GM12872 (cell line): ENCODE data around the gene MOV10L1.

Experiments used
- TF ChIP-seq, protein P1 (sequence below): IDR thresholded peaks from 3 replicates; pipeline ENCODE4 v1.5.1; 2011; ENCODE audit warnings: low read depth, mild to moderate bottlenecking, low read length, moderate library complexity; ENCODE audit not compliant: insufficient read depth

The MOV10L1 gene

DNA sequence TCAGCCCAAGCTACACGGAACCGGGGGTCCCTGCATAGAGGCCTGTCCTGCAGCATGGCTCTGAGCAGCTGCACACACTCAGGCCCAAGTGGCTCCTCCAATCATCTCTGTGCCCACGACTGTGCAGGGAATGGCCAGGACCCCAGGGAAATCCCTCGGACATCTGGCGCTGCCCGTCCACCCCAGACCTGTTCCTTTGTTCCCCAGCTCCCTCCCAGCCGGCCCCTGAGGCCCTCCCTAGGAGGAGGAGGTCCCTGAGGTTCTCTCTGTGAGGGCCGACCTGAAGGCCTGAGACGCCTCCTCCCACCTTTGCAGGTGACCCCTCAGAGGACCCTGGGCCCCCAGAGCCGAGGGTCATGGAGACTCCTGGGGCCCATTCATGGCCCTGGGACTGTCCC lies 5.7 kb upstream of the MOV10L1 start:
- TF ChIP-seq, protein P1, sequence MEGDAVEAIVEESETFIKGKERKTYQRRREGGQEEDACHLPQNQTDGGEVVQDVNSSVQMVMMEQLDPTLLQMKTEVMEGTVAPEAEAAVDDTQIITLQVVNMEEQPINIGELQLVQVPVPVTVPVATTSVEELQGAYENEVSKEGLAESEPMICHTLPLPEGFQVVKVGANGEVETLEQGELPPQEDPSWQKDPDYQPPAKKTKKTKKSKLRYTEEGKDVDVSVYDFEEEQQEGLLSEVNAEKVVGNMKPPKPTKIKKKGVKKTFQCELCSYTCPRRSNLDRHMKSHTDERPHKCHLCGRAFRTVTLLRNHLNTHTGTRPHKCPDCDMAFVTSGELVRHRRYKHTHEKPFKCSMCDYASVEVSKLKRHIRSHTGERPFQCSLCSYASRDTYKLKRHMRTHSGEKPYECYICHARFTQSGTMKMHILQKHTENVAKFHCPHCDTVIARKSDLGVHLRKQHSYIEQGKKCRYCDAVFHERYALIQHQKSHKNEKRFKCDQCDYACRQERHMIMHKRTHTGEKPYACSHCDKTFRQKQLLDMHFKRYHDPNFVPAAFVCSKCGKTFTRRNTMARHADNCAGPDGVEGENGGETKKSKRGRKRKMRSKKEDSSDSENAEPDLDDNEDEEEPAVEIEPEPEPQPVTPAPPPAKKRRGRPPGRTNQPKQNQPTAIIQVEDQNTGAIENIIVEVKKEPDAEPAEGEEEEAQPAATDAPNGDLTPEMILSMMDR, result no peak

DNA sequence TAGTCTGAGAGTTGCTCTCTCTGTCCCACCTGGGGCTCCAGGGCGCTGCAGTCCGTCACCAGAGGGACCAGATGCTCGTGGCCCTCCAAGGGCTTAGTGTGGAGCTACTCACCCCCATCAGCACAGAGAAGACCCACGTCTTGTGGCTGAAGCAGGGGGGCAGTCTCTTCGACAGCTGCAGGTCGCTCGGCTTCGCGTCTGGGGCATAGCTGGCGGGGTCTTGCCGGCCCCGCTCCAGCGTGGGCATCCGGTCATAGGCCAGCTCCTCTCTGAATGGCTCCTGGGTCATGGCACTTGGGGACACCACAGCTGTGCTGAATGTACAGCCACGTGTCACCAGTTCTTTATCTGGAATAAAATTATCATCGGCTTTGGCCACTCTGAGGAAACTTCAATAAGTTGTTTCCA lies 5.2 kb upstream of the MOV10L1 start:
- TF ChIP-seq, protein P1, result no peak

DNA sequence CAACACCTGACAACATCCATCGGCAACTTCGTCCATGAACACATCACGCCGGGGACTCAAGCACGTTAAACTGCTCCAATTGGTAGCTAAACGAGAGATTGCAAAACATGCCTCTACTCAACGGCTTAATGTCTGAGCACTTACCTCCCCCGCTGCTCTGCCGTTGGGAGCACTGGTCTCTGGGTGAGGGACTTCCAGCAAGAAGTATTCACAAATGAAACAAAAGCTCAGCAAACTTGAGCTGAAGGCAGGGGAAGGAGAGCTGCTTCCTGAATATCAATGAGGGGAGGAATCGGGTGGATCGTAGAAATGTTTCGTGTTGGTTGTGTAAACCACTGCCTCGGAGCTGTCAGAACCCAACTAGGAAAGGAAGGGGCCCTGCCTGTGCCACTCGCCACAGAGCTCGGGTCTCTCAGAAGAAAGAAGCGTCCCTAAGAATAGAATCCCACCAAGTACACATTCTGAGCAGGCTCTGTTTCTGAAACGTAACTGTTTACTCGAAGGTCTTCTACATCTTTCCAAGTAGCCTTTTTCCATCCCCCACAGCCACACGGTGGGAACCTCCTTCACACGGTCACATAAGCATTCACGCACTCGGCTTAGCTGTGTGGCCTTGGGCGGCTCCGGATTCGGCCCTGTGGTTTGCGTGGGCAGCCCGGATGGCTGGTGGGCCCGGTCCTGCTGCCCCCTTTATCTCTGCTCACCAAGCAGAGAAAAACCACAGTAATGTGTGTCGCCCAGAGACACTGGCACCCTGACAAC lies 4.4 kb upstream of the MOV10L1 start, which contains the start of gene MLC1:
Gene MLC1, minus strand, starts transcription at position 216 of the 762 bp plus-strand sequence. CDS start 524 bp downstream, outside the sequence.
- TF ChIP-seq, protein P1, result no peak

DNA sequence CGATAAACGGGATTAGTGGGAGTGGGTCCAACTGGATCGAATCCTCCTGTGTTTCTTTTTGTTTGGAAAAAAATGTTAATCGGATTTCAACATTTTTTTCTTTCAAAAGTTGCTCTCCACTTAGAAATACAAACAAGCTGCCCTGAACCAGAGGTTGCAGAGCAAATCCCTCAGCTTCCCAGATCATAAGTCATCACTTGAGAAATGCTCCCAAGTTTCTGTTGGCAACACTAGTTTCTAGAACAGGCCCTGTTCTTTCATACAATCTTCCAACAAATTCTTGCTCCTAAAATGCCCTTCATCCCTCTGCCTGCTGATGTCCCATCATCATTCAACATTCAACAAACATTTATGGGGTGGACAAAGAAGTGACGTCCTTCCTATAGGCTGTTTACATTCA lies 3.3 kb upstream of the MOV10L1 start:
- TF ChIP-seq, protein P1, result no peak

DNA sequence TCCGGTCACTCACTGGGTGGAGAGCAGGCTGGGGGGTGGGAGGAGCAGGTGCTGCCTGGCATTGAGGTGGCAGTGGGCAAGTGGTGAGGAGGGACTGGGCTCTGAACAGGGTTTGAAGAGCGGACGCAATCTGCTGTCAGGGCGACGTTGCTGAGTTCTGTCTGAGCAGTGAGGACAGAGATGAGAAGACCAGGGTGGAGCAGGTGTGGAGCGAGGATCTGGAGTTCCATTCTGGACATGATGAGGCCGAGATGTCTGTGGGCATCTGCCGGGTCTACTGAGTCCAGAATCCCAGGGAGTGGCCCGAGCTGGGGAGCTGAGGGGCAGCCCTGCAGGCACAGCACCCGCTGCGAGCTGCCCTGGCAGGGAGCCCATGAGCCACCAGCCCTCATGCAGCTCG lies 2.2 kb upstream of the MOV10L1 start:
- TF ChIP-seq, protein P1, result no peak

DNA sequence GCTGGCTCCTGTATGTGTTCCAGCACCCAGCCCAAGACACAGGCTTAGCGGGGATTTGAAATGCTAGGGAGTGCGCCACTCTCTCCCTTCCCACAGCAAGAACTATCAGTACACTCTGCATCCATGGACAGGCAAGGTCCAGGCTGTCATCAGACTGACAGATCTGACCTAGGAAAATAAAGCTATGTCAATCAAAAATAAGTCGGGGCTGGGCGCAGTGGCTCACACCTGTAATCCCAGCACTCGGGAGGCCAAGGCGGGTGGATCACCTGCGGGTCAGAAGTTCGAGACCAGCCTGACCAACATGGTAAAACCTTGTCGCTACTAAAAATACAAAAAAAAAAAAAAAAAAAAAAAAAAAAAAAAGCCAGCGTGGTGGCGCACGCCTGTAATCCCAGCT lies 1.7 kb upstream of the MOV10L1 start:
- TF ChIP-seq, protein P1, result no peak

DNA sequence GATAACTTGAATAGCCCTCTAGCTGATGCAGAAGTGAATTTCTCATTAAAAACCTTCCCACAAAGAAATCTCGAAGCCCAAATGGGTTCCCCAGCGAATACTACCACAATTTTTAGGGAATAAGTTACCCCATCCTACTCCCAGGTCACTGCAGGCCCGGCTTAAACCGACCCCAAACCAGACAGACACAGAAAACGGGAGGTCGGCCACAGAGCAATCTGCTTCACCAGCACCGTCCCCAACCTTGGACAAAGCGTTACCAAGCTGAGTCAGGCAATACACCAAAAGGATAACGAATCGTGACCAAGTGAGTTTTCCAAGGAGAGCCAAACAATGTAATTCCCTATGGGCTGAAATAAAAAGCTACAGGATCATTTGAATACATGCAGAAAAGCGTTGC lies 575 bp upstream of the MOV10L1 start:
- TF ChIP-seq, protein P1, result no peak

DNA sequence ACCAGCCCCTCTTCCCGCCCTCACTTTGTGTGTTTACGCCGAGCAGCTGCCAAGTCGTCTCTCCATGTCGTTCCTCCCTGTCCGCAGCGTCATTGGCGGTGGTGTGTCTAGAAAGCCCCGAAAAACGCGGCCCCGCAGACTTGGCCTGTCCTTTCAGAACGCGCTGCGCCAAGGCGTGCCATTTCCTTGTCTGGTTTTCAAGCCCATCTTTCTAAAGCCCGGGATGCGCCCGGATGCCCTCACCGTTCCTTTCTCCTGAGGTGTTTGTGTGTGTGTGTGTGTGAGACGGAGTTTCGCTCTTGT lies 557 bp downstream of the MOV10L1 start:
- TF ChIP-seq, protein P1, result no peak
